Tibial artery (tissue), 4 donors: Measurements from ENCODE around the gene PRDM16.

Source experiments
- DNase-seq, 2 donors: peaks; one replicate each; pipeline ENCODE4 v3.0.0-alpha.2; 2019
- H3K27ac ChIP-seq, 2 donors: fragments of 200-600 bp; sonication (generic) in 1 of 2; 1 replicate in 1 of 2; 2 replicates in 1 of 2; pipeline ENCODE4 v1.5.1; 2018 to 2019; ENCODE audit warnings: mild to moderate bottlenecking in 1 of 2
- H3K27me3 ChIP-seq, 2 donors: fragments of 200-600 bp; sonication (generic) in 1 of 2; one replicate each; pipeline versions ENCODE4 v1.5.1 to v1.6.0; 2016 to 2019
- H3K36me3 ChIP-seq, 3 donors: fragments of 200-600 bp; sonication (generic) in 2 of 3; one replicate each; pipeline ENCODE4 v1.5.1; 2016 to 2019; ENCODE audit warnings: mild to moderate bottlenecking in 2 of 3
- H3K4me1 ChIP-seq, 4 donors: fragments of 200-600 bp; sonication (generic) in 2 of 4; 1 replicate in 3 of 4; 2 replicates in 1 of 4; pipeline ENCODE4 v1.5.1; 2016 to 2019
- H3K4me3 ChIP-seq, 2 donors: fragments of 200-600 bp; sonication (generic) in 1 of 2; 1 replicate in 1 of 2; 2 replicates in 1 of 2; pipeline ENCODE4 v1.5.1; 2018 to 2019; ENCODE audit warnings: mild to moderate bottlenecking in 2 of 2
- H3K9me3 ChIP-seq, 3 donors: fragments of 200-600 bp; sonication (generic) in 1 of 3; one replicate each; pipeline ENCODE4 v1.5.1; 2016 to 2019
- CTCF ChIP-seq, 2 experiments: fragments of 200-600 bp in 1 of 2; fragments of 450-650 bp in 1 of 2; IDR thresholded peaks; one replicate each; pipeline ENCODE4 v1.5.1; 2017 to 2019; ENCODE audit warnings: antibody characterized with exemption in 2 of 2, mild to moderate bottlenecking in 1 of 2, moderate library complexity in 1 of 2
- intact Hi-C: fragments of 100-400 bp; cut with DNase I; formaldehyde crosslinking; loops from one replicate; pipeline ENCODE4 v1.15.0; 2023; ENCODE audit warnings: low total_unique reads

PRDM16 gene

GRCh38 chr1:3172431-3173380, 103.7 kb downstream of the PRDM16 start:
- Histone ChIP-seq H3K27ac (peak overlapping the region; percentile 88), H3K4me3 (no peak overlapping the region), H3K4me1 (peaks cover 6 to 80% (median 73%) of the 10 kb centered on the region in 4 donors)

GRCh38 chr1:3173381-3173980, 104.5 kb downstream of the PRDM16 start:
- Histone ChIP-seq H3K27me3 (no peaks in the 10 kb centered on the region), H3K27ac (peak overlapping the region; percentile 88), H3K4me1 (peaks cover 6 to 76% (median 72%) of the 10 kb centered on the region in 4 donors), H3K4me3 (no peak overlapping the region), H3K36me3 (no peaks in the 10 kb centered on the region), H3K9me3 (no peaks in the 10 kb centered on the region)
- intact Hi-C loops, result loop anchor here (5.0 kb wide), 2 partner anchors 46 to 101 kb away; no protein-coding TSS in a partner anchor
- DNase-seq, result no peak
- no peak for TF ChIP-seq CTCF (IDR thresholded peaks at IDR 0.05)

More at GRCh38 chr1:3172431-3173380, 103.7 kb downstream of the PRDM16 start:
- H3K9me3 ChIP-seq, result no peaks in the 10 kb centered on the region
- no peaks in the 10 kb centered on the region for H3K36me3 ChIP-seq
- intact Hi-C loops, result loop anchor here (5.0 kb wide), 2 partner anchors 45 to 100 kb away; no protein-coding TSS in a partner anchor
- TF ChIP-seq CTCF (IDR thresholded peaks at IDR 0.05), result no peak
- DNase-seq, result no peak
- H3K27me3 ChIP-seq, result no peaks in the 10 kb centered on the region

GRCh38 chr1:3174487-3175247, 105.7 kb downstream of the PRDM16 start:
- peak; percentile 17 to 43 for TF ChIP-seq CTCF (IDR thresholded peaks at IDR 0.05)
- no peaks in the 10 kb centered on the region for H3K9me3 ChIP-seq
- intact Hi-C loops, result loop anchor here (5.0 kb wide), 2 partner anchors 47 to 102 kb away; no protein-coding TSS in a partner anchor
- H3K27me3 ChIP-seq, result no peaks in the 10 kb centered on the region
- peak overlapping the region; percentile 12 to 40 for H3K4me3 ChIP-seq
- H3K4me1 ChIP-seq, result peaks cover 6 to 64% (median 60%) of the 10 kb centered on the region in 4 donors
- no peaks in the 10 kb centered on the region for H3K36me3 ChIP-seq
- peak; percentile 87 to 95 for DNase-seq
- H3K27ac ChIP-seq, result peak overlapping the region; percentile 88

- peak overlapping the region; percentile 88 for H3K27ac ChIP-seq
- peaks cover 6 to 56% (median 52%) of the 10 kb centered on the region in 4 donors for H3K4me1 ChIP-seq
Observed at GRCh38 chr1:3175486-3175885, 106.5 kb downstream of the PRDM16 start.

More at GRCh38 chr1:3175486-3175885, 106.5 kb downstream of the PRDM16 start:
- H3K9me3 ChIP-seq, result no peaks in the 10 kb centered on the region
- no peak for DNase-seq
- H3K27me3 ChIP-seq, result no peaks in the 10 kb centered on the region
- H3K4me3 ChIP-seq, result peak overlapping the region; percentile 12 to 40
- TF ChIP-seq CTCF (IDR thresholded peaks at IDR 0.05), result no peak
- H3K36me3 ChIP-seq, result peaks cover 0 to under 1% (median 0%) of the 10 kb centered on the region in 3 donors
- intact Hi-C loops, result no loop called here
